ENCODE results near the gene PDE3B. TPM values are rescaled to one million over a fixed set of nuclear protein-coding genes. Genes with fewer than 3 reads are reported as not detected.
"Not testable (repeated sequence)": the region's sequence is repeated elsewhere in the genome, so short reads cannot be mapped to it uniquely, and the experiment has no call there.

PDE3B gene
- total RNA-seq, 1 donor from 2014 or later: 3.1 TPM

DNA sequence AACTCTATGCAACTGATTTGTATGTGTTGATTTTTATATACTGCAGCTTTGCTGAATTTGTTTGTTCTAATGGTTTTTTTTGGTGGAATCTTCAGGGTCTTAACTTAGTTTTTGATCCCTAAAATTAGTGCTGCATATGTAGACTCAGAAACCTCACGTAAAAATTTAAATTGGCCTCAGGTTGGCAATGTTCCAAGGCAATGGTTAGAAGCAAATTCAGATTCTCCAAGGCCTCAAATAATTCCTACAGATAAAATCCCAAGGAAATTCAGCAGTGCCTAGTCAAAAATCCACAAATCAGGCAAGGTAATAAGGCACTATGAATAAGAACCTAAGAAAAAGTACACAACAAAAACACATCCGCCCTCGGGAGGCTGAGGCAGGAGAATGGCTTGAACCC, 9.5 kb downstream of the PDE3B start:
- TF ChIP-seq, protein P1, sequence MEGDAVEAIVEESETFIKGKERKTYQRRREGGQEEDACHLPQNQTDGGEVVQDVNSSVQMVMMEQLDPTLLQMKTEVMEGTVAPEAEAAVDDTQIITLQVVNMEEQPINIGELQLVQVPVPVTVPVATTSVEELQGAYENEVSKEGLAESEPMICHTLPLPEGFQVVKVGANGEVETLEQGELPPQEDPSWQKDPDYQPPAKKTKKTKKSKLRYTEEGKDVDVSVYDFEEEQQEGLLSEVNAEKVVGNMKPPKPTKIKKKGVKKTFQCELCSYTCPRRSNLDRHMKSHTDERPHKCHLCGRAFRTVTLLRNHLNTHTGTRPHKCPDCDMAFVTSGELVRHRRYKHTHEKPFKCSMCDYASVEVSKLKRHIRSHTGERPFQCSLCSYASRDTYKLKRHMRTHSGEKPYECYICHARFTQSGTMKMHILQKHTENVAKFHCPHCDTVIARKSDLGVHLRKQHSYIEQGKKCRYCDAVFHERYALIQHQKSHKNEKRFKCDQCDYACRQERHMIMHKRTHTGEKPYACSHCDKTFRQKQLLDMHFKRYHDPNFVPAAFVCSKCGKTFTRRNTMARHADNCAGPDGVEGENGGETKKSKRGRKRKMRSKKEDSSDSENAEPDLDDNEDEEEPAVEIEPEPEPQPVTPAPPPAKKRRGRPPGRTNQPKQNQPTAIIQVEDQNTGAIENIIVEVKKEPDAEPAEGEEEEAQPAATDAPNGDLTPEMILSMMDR (IDR thresholded peaks at IDR 0.05; ENCODE audit: insufficient read depth, low read length, poor library complexity, severe bottlenecking): no peak
- Histone ChIP-seq H3K27me3 (ENCODE audit: control insufficient read depth, insufficient read depth, low read length) (no peaks in the 10 kb centered on the region), H3K4me3 (ENCODE audit: low read depth, low read length) (no peak overlapping the region), H3K36me3 (ENCODE audit: control insufficient read depth, insufficient read depth, low read length) (no peaks in the 10 kb centered on the region)
- DNase-seq (ENCODE audit: low read depth): no peak

DNA sequence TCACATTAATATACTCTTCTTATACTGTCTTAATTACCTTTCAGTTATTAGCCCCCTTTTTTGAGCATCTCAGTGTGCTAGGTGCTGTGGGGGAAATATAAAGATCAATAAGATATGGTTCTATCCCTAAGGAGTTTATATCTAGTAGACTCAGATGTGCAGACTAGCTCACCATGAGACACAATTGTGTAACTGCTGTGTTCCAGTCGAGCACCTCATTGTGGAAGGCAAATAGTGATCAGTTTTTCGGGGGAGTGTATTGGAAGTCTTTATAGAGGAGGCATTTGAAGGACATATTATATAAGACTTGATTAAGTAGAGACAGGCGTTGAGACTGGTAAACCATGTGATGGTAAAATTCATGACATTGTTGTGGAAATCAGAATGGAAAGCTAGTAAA, 11.8 kb downstream of the PDE3B start:
- H3K4me3 ChIP-seq (ENCODE audit: low read depth, low read length): no peak overlapping the region
- TF ChIP-seq, protein P1 (IDR thresholded peaks at IDR 0.05; ENCODE audit: insufficient read depth, low read length, poor library complexity, severe bottlenecking): no peak
- DNase-seq (ENCODE audit: low read depth): no peak
- no peaks in the 10 kb centered on the region for H3K36me3 ChIP-seq (ENCODE audit: control insufficient read depth, insufficient read depth, low read length)
- H3K27me3 ChIP-seq (ENCODE audit: control insufficient read depth, insufficient read depth, low read length): no peaks in the 10 kb centered on the region

DNA sequence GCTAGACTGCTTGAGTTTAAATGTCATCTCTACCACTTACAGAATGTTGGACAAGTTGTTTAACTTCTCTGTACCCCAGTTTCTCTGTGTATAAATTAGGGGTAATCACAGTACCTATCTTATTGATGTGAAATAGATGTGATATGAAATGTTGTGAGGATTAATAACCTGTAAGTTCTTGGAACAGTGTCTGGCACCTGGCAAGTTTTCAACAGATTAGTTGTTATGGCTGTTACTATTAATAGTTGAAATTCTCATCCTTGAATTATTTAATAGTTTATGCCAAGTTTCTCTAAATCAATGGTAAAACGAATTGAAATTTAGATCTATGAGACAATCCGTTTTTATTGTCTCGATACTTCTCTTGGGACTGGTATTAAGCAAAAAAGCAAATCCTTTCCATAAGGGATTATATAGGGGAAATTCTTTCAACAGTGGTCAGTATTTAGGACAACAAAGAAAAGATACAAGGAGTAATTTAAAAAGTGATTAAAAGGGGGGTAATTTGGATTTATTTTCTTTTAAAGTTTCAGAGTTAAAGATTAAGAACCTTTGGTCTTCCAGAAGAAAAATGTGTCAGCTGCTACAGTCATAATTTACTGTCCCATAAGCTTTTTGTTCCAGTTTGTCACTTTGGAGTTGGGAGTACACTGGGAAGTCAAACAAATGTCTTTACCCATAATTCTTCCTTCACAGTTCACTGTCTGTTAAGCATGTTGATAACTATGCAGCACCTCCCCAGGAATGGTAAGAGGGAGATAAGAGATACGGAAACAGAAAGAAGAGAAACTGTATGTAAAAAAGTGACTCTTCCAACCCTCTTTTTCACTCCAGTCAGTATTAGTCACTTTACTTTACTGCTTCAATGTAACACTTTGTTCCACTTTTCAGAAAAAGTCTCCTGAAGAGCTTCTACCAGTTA, 13.2 kb downstream of the PDE3B start:
- H3K4me3 ChIP-seq (ENCODE audit: low read depth, low read length): no peak overlapping the region
- no peaks in the 10 kb centered on the region for H3K27me3 ChIP-seq (ENCODE audit: control insufficient read depth, insufficient read depth, low read length)
- H3K36me3 ChIP-seq (ENCODE audit: control insufficient read depth, insufficient read depth, low read length): no peaks in the 10 kb centered on the region
- DNase-seq (ENCODE audit: low read depth): no peak
- TF ChIP-seq, protein P1 (IDR thresholded peaks at IDR 0.05; ENCODE audit: insufficient read depth, low read length, poor library complexity, severe bottlenecking): no peak

DNA sequence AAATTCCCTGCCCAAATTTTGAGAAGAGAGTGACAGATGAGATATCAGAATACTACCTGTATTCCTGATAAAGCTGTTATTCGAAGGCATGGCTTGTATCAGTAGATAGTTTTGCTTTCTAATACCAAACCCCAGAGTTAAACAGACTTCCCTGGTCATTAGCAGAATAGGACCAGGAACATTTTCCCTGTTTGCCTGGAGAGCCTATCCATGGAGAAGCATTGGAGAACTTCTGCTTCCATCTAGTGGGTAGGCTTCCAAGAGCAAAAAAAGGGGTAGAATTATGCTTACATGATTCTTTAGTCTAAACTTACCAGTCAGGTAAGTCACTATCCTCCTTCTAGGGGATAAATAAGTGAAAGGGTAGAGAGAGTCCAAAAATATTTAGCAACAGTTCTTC, 14.2 kb downstream of the PDE3B start:
- no peak overlapping the region for H3K4me3 ChIP-seq (ENCODE audit: low read depth, low read length)
- H3K36me3 ChIP-seq (ENCODE audit: control insufficient read depth, insufficient read depth, low read length): no peaks in the 10 kb centered on the region
- no peak for DNase-seq (ENCODE audit: low read depth)
- TF ChIP-seq, protein P1 (IDR thresholded peaks at IDR 0.05; ENCODE audit: insufficient read depth, low read length, poor library complexity, severe bottlenecking): no peak
- no peaks in the 10 kb centered on the region for H3K27me3 ChIP-seq (ENCODE audit: control insufficient read depth, insufficient read depth, low read length)

DNA sequence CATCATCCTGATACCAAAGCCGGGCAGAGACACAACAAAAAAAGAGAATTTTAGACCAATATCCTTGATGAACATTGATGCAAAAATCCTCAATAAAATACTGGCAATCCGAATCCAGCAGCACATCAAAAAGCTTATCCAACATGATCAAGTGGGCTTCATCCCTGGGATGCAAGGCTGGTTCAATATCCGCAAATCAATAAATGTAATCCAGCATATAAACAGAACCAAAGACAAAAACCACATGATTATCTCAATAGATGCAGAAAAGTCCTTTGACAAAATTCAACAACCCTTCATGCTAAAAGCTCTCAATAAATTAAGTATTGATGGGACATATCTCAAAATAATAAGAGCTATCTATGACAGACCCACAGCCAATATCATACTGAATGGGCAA, 21.3 kb downstream of the PDE3B start:
- H3K36me3 ChIP-seq (ENCODE audit: control insufficient read depth, insufficient read depth, low read length); DNase-seq (ENCODE audit: low read depth); H3K27me3 ChIP-seq (ENCODE audit: control insufficient read depth, insufficient read depth, low read length); H3K4me3 ChIP-seq (ENCODE audit: low read depth, low read length): not testable (repeated sequence)

DNA sequence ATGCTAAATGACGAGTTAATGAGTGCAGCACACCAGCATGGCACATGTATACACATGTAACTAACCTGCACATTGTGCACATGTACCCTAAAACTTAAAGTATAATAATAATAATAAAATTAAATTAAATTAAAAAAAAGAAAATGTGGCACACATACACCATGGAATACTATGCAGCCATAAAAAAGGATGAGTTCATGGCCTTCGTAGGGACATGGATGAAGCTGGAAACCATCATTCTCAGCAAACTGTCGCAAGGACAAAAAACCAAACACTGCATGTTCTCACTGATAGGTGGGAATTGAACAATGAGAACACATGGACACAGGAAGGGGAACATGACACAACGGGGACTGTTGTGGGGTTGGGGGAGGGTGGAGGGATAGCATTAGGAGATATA, 23.7 kb downstream of the PDE3B start:
- not testable (repeated sequence) for H3K36me3 ChIP-seq (ENCODE audit: control insufficient read depth, insufficient read depth, low read length); DNase-seq (ENCODE audit: low read depth); H3K4me3 ChIP-seq (ENCODE audit: low read depth, low read length); H3K27me3 ChIP-seq (ENCODE audit: control insufficient read depth, insufficient read depth, low read length)
